ENCODE results near the gene ALDH3B2.
A peak's percentile ranks its signal among the peaks of the same experiment; 100 is the strongest.
"Not testable (repeated sequence)": the region's sequence is repeated elsewhere in the genome, so short reads cannot be mapped to it uniquely, and the experiment has no call there.

Gene ALDH3B2, protein sequence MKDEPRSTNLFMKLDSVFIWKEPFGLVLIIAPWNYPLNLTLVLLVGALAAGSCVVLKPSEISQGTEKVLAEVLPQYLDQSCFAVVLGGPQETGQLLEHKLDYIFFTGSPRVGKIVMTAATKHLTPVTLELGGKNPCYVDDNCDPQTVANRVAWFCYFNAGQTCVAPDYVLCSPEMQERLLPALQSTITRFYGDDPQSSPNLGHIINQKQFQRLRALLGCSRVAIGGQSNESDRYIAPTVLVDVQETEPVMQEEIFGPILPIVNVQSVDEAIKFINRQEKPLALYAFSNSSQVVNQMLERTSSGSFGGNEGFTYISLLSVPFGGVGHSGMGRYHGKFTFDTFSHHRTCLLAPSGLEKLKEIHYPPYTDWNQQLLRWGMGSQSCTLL

DNA sequence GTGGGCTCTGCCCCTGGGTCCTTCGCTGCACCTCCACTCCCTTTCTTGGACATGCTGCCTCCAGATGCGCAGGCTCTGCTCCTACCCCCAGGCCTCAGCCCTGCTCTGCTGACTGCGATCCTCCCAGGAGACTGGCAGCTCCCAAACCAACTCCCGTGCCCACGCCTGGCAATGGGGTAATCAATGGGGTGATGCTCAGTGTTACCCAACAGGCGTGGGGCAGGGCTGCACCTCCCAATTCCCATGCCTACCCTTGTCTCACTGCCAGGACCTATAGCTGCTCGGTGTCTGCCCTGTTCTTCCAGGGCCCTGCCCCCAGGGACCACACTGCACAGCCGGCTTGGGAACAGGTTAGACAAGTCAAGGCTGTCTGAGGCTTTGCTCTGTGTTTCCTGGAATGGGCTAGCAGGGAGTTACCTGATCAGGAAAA, at the start of gene ALDH3B2:
Gene ALDH3B2, minus strand, starts transcription at position 182 of the 430 bp plus-strand sequence. CDS start 7,688 bp downstream, outside the sequence.
- DNase-seq (ENCODE audit: low read depth in 2 of 2) = no peak

DNA sequence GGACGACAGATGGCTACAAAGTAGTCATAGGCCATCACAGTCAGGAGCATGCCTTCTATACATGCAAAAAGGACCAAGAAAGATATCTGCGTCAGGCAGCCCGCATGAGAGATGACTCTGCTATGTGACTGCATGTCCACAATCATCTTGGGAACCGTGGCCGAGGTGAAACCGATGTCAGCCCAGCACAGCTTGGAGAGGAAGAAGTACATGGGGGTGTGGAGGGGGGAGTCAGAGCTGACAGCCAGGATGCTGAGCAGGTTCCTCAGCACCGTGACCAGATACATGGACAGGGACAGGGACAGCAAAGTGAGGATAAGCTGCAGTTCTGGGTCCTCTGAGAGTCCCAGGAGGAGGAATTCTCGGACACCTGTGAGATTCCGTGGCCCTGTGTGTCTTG, 48.6 kb upstream of the ALDH3B2 start:
- not testable (repeated sequence) for DNase-seq (ENCODE audit: low read depth in 2 of 2)

DNA sequence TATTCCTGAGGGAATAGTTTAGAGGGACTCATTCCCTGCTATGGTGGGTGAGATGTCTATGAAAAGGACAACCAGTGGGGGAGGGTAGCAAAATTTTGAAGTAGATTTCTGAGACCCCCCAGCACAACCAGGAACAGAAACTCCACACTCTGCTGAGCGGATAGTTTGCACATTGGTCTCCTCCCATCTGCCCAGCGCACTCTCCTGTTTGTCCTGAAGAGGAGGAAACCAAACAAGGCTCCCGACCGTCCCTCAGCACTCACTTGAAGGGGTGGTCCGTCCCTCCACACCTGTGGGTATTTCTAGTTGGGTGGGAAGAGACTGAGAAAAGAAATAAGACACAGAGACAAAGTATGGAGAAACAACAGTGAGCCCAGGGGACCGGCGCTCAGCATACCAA, 41.8 kb upstream of the ALDH3B2 start:
- DNase-seq (ENCODE audit: low read depth in 2 of 2) = not testable (repeated sequence)

DNA sequence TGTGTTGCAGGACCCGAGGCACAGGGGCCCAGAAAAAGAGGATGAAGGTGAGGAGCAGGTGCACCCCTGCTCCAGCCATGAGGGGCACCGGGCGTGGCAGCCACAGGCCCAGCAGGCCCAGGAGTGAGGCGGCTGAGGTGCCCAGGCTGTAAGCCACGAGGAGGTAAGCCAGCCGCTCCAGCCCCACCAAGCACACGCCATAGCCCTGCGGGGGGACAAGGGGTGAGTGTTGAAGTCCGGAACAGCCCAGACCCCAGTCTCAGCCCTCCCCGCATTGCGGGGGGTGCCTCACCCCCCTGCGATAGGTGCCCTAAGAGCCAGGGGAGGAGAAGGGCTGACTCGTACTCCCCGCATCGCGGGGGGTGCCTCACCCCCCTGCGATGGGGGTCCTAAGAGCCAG, 41.4 kb upstream of the ALDH3B2 start:
- not testable (repeated sequence) for DNase-seq (ENCODE audit: low read depth in 2 of 2)

DNA sequence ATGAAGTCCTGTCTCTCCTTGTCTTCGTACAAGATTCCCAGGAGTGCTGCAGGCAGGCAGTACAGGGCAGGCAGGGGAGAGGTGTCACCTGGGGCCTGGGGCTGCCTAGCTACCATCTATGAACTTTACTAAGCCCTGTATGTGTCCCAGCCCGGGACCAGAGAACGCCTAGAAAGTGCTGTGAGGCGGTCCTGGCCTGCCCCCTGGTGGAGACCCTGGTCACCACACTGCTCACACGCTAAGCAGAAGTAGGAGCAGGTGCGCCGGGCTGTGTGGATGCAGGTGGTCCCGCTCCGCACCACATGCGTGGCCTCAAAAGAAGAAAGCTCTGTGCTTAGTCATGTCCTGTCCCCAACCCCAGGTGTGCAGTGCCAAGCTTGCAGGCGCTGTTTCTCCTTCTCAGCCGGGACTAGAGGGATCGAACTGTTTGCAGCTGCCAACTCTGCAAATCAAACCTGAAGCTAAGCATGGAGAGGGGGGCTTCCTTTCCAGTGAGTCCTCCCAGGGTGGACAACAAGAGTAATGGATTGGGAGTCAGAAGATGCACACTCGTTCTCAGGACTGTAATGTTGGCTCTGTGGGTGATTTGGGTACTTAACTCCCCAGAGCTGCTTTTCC, 39.6 kb upstream of the ALDH3B2 start:
- peak; percentile 14 to 39 for DNase-seq (ENCODE audit: low read depth in 2 of 2)

DNA sequence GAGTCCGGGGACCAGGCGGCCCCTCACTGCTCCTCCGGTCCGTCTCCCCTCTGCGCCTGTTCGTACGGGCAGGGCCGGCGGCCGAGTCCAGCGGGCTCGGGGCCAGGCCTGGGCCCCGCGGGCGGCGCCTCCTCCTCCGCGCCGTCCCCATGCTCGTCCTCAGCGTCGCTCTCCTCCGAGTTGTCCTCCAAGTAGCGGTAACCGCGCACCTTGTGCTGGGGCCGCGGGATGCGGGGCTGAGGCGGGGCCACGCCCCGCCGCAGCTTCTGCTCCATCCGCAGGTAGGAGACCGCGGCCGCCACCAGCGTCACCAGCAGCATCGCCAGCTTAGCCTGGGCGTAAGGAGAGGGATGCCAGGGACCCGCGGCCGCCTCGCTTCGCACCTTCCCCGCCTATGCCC, 37.3 kb upstream of the ALDH3B2 start:
- DNase-seq (ENCODE audit: low read depth in 2 of 2) = not testable (repeated sequence)

DNA sequence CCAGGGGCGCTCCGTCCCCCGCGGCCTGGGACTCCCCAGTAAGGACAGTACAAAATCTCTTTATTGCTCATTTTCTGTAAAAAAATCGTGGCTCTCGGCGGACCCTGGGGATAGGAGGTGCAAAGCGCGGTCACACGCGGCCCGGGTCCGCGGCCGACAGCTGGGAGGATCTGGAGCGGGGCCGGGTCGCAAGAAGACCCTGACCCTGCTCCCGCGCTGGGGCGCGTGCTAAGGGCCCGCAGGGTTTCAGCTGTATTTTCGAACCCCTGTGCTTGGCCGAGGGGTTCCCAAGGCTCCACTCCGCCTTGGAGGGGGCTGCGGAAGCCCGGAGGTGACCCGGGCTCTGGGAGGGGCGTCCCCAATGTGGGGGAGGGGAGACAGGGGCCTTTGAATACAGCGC, 36.8 kb upstream of the ALDH3B2 start:
- DNase-seq (ENCODE audit: low read depth in 2 of 2) = not testable (repeated sequence)

DNA sequence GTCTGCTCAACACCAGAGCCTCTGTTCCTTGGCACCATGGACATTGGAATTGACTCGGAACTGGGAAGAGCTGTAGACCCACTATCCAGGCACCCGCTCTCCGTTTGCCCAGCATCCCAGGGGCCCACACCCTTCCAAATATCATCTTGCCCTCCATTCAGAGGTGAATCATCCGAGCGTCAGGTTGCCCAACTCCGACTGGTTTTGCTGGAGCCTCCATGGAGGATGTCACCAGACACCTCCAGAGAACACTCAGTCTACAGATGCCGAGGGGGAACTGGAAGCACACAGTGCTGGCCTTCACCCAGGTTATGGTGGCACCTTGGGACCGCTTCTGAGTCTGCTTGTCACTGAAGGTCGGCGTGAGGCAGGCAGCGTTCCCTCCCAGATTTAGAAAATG, 35.4 kb upstream of the ALDH3B2 start:
- not testable (repeated sequence) for DNase-seq (ENCODE audit: low read depth in 2 of 2)

DNA sequence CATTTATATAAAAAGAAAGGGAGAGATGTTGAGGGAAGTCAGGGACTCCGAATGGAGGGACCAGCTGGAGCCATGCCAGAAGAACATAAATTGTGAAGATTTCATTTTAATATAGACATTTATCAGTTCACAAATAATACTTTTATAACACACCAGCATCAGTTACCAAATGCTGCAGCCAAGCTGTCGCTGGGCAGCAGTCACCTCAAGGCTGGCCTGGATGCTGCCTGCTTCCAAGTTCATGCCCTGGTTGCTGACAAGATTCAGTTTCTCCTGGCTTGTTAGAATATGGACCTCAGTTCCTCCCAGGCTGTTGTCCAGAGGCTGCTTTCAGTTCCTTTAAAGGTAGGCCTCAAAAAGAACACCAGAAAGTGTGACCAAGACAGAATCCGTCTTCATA, 30.8 kb upstream of the ALDH3B2 start:
- DNase-seq (ENCODE audit: low read depth in 2 of 2) = no peak

DNA sequence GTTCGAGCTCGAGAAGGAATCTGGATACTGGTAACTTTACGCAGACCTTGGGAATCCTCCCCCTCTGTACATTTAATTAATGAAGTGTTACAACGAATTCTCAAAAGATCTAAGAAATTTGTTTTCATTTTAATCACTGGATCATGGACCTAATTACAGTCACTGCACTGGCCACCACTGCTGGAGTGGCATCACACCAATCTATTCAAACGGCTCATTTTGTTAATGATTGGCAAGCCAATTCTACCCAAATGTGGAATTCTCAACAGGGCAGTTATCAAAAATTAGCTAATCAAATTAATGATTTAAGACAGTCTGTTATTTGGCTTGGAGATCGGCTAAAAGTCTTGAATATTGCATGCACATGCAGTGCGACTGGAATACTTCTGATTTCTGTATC, 30.1 kb upstream of the ALDH3B2 start:
- no peak for DNase-seq (ENCODE audit: low read depth in 2 of 2)

DNA sequence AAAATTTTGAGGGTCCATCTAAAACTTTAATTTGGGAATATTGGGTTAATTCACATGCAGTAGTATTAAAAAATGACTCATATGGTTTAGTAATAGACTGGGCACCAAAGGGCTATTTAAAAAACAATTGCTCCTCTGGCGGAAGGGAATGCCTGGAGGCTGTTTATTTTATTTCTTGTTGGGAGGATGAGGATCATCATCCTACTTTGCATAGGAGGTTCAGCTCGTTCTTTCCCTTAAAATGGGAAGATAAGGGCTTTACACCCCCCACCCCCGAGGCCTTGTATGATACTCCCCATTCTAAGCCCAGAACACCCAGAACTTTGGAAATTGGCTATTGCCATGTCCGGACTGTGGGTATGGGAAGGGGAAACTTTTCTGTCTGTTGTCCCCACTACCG, 29.3 kb upstream of the ALDH3B2 start:
- not testable (repeated sequence) for DNase-seq (ENCODE audit: low read depth in 2 of 2)

DNA sequence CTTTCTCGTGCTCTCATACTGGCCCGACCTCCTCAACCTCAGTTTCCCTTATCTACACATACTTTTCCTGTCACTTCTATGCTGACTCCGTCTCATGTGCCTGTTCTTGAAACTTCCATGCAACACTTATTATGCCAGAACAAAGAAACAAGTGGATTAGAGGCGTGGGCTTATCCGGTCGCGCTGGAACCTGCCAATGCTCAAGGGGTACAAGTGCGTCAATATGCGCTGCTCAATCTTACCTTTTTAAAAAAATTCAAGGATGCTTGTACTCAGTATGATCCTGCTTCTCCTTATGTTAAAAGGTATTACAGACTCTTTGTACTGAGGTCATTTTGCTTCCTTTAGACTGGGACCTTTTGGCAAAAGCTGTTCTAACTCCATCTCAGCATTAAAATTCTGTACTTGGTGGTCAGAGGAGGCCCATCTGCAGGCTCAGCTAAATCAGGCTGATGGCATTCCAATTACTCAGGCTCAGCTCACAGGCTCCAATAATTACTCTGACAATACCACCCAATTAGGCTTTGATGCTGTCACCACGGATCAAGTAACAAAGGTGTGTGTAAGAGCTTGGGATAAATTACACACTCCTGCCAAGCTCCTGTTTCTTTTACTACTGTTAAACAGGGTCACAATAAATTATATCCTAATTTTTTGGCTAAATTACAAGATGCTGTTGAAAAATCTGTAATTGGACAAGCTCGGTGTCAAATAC, 26.3 kb upstream of the ALDH3B2 start:
- no peak for DNase-seq (ENCODE audit: low read depth in 2 of 2)

DNA sequence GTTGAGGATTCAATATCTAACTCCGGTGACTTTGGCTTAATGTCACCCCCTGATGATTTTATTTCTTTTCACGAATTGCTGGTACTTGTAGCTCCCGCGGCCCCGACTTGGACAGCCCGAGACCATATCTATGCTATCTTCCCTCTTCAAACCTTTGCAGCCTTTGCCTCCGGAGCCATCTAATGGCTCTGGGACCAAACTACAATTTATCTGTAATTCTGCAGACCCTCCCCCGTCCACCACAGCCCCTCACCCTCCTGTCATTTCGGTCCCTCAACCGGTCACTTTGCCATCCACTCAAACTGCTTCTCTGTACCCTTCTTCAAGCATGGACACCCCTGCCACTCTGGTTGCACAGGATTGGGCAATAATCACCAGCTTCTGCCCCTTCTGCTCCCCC, 25.7 kb upstream of the ALDH3B2 start:
- DNase-seq (ENCODE audit: low read depth in 2 of 2) = no peak

DNA sequence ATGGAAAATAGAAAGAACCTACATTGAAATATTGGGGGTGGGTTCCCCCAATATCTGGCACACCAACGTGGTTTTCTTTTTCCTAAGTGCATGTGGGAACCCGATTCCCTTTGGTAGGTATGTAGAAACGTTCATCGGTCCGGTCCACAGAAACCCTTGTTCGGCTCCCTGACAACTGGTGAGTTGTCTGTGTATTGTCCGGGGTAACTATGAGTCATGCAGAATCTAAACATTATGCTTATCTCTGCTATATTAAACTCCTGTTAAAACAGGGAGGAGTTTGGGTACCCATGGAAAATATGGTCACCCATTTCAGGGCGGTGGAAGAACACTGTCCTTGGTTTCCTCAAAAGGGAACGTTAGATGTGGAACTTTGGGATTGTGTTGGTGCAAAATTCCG, 25.1 kb upstream of the ALDH3B2 start:
- DNase-seq (ENCODE audit: low read depth in 2 of 2) = no peak

DNA sequence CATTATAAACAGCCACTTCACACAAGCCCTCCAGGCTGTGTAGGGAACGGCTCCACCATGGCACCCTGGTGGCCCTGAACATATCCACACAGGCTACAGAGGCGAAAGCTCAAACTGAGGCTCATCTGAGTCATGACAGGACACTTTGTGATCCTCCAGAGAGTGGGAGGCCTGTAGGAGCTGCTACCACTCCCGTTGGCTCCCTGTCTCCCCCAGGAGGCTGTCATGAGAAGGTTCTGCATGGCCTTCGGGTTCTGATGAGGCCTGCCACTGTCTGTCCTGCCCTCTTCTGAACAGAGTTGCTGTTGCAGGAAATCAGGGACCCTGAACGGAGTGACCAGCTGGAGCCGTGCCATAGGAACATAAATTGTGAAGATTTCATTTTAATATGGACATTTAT, 23.8 kb upstream of the ALDH3B2 start:
- DNase-seq (ENCODE audit: low read depth in 2 of 2) = peak; percentile 6 to 22

DNA sequence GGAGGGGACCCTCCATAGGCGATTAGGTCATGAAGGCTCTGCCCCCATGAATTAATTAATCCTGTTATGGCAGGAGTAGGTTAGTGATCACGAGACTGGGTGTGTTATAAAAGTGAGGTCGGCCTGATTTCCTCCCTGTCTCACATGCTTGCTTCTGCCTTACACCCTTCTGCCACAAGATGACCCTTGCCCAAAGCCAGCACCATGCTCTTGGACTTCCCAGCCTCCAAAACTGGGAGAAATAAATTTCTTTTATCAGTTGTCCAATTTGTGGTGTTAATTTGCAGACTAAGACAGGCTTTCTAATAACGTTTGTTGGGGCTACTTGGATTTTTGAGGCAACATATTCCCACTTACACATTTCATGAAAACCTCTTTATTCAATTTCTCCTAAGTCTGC, 23.4 kb upstream of the ALDH3B2 start:
- no peak for DNase-seq (ENCODE audit: low read depth in 2 of 2)

DNA sequence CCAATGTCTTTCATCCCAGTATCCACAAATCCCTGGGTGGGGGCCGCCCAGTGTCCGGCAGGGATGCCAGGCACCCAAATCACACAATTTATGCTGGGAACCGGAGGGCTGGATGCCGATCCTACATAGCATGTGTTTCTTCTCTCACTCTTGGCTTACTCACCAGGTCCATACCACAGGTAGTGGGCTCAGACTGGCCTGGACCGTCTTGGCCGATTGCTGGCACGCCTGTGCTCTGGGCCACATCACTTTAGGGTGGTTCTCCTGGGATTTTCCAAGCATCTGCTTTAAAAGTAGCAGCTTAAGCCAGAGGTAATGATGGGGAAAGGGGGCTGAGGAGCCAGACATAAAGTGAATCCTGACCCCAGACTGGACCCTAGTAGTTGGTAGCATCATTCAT, 22.6 kb upstream of the ALDH3B2 start:
- DNase-seq (ENCODE audit: low read depth in 2 of 2) = no peak

DNA sequence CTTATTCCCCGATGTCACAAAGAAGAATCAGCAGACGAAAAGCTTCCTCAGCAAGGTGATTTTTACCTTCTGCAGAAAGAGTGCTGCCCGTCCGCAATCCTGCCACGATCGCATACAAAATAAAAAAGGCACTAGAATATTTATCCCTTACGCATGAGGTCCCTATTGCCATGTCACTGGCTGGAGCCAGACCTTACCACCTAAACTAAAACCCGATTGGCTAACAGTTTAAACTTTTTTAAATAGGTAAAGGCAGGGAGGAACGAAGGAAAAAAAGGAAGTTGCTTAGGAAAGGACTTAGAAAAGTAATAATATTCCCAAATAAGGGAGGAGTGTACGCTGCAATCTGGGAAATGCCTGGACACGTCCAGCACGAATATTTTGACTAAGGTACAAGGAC, 21.2 kb upstream of the ALDH3B2 start:
- no peak for DNase-seq (ENCODE audit: low read depth in 2 of 2)

DNA sequence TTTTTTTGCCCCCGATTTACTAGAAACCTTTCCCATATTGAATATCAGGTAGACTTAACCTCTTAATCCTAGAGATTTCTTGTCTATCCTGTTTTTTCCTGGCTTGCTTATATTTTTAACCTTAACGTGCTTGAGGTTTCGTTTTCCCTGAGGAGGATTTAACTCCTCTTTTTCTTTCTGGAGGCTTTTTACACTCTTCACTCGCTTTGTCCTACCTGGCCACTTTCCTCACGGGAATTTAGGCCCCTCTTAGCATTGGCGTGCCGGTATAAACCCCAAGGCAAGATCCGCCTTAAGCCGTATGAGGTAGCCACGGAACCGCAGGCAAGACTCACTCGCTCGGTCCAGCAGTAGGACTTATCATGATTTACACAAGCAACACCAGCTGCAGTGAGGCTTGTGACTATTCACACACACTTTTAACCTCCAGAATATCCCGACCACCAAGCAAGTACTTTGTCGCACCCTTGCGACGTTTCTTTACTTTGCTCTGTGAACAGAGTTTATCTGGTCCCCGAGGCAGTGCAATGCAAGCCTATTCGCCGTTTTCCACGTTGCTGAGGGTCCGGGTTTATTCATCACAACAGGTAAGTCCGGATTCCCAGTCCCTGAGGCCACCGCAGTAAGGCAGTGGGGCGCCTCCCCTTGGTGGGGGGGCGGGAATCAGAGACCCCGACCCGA, 20.6 kb upstream of the ALDH3B2 start:
- DNase-seq (ENCODE audit: low read depth in 2 of 2) = no peak

DNA sequence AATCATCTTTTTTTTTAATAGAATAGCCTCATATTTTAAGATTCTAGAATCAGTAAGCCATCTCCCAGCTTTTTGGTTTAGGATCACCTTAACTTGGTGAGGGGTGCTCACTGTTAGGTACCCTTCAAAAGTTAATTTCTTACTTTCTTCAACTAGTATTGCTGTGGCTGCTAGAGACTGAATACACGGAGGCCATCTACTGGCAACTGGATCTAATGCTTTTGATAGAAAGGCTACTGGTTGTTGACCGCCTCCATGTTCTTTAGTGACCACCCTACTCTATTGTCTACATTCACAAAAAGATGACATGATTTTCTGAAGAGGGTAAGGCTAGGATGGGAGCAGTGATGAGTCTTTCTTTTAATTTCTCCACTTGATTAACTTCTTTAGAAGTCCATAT, 16.7 kb upstream of the ALDH3B2 start:
- DNase-seq (ENCODE audit: low read depth in 2 of 2) = no peak

DNA sequence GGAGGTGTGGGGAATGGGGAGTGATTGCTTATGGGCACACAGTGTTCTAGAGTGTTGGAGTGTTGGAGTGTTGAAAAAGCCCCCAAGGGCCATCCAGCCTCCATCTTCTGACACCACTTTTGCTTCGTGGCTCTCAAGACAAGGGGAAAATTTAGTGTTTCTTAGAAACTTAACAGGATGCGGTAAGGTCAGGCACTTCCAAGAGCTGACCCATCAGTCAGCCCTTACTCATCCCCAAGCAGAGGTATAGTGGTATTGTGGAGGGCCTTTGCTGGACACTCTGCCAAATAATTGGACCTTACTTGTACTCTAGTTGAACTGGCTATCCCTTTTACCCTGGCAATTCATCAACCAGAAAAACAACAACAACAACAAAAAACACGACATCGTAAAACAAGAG, 14.8 kb upstream of the ALDH3B2 start:
- DNase-seq (ENCODE audit: low read depth in 2 of 2) = no peak

DNA sequence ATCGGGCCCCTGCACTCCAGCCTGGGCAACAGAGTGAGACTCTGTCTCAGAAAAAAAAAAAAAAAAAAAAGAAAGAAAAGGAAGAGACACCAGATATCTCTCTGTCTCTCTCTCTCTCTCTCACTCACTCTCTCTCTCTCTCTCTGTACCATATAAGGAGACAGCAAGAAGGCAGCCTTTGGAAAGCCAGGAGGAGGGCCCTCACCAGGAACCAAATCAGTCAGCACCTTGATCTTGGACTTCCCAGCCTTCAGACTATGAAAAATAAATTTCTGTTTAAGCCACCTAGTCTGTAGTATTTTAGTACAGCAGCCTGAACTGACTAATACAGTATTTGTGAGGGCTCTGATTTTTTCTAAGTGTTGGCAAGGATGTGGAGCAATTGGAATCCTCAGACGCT, 13.6 kb upstream of the ALDH3B2 start:
- DNase-seq (ENCODE audit: low read depth in 2 of 2) = no peak

Data from stimulated activated CD4-positive, alpha-beta T cell treated with anti-CD3 and anti-CD28 coated beads, Interleukin-15, amount 100 ng/mL, for 48 hours (primary cell).